ENCODE results near the gene PRDM16.

Gene PRDM16

GRCh38 chr1:3190256-3191041 is 121.4 kb downstream of the PRDM16 start:
- DNase-seq: no peak

GRCh38 chr1:3192361-3192760 is 123.4 kb downstream of the PRDM16 start:
- DNase-seq: no peak
- TF ChIP-seq POLR2A (IDR thresholded peaks at IDR 0.05; ENCODE audit: low read length) (no peak), GATA1 (IDR thresholded peaks at IDR 0.05; ENCODE audit: low read depth, low read length) (no peak)

More at GRCh38 chr1:3190256-3191041, 121.4 kb downstream of the PRDM16 start:
- TF ChIP-seq GATA1 (IDR thresholded peaks at IDR 0.05; ENCODE audit: low read depth, low read length) (no peak), POLR2A (IDR thresholded peaks at IDR 0.05; ENCODE audit: low read length) (no peak)

- no peak for TF ChIP-seq POLR2A (IDR thresholded peaks at IDR 0.05; ENCODE audit: low read length)
- TF ChIP-seq GATA1 (IDR thresholded peaks at IDR 0.05; ENCODE audit: low read depth, low read length): no peak
- DNase-seq: no peak
These were observed 123.8 kb downstream of the PRDM16 start for GRCh38 chr1:3192825-3193224.

- no peak for TF ChIP-seq GATA1 (IDR thresholded peaks at IDR 0.05; ENCODE audit: low read depth, low read length)
- TF ChIP-seq POLR2A (IDR thresholded peaks at IDR 0.05; ENCODE audit: low read length): no peak
- DNase-seq: no peak
These were observed 124.8 kb downstream of the PRDM16 start for GRCh38 chr1:3193811-3194210.

GRCh38 chr1:3194760-3195479 is 125.9 kb downstream of the PRDM16 start:
- TF ChIP-seq POLR2A (IDR thresholded peaks at IDR 0.05; ENCODE audit: low read length): no peak
- no peak for TF ChIP-seq GATA1 (IDR thresholded peaks at IDR 0.05; ENCODE audit: low read depth, low read length)
- no peak for DNase-seq

GRCh38 chr1:3195480-3195815 is 126.4 kb downstream of the PRDM16 start:
- DNase-seq: no peak
- TF ChIP-seq POLR2A (IDR thresholded peaks at IDR 0.05; ENCODE audit: low read length) (no peak), GATA1 (IDR thresholded peaks at IDR 0.05; ENCODE audit: low read depth, low read length) (no peak)

GRCh38 chr1:3195966-3196515 is 127.0 kb downstream of the PRDM16 start:
- no peak for DNase-seq

GRCh38 chr1:3196577-3197245 is 127.7 kb downstream of the PRDM16 start:
- TF ChIP-seq POLR2A (IDR thresholded peaks at IDR 0.05; ENCODE audit: low read length) (no peak), GATA1 (IDR thresholded peaks at IDR 0.05; ENCODE audit: low read depth, low read length) (no peak)
- no peak for DNase-seq

More at GRCh38 chr1:3195966-3196515, 127.0 kb downstream of the PRDM16 start:
- no peak for TF ChIP-seq POLR2A (IDR thresholded peaks at IDR 0.05; ENCODE audit: low read length)
- TF ChIP-seq GATA1 (IDR thresholded peaks at IDR 0.05; ENCODE audit: low read depth, low read length): no peak

- TF ChIP-seq GATA1 (IDR thresholded peaks at IDR 0.05; ENCODE audit: low read depth, low read length) (no peak), POLR2A (IDR thresholded peaks at IDR 0.05; ENCODE audit: low read length) (no peak)
- DNase-seq: no peak
These were observed 128.8 kb downstream of the PRDM16 start for GRCh38 chr1:3197781-3198316.

- TF ChIP-seq POLR2A (IDR thresholded peaks at IDR 0.05; ENCODE audit: low read length) (no peak), GATA1 (IDR thresholded peaks at IDR 0.05; ENCODE audit: low read depth, low read length) (no peak)
- no peak for DNase-seq
These were observed 129.6 kb downstream of the PRDM16 start for GRCh38 chr1:3198371-3199271.

- TF ChIP-seq POLR2A (IDR thresholded peaks at IDR 0.05; ENCODE audit: low read length) (no peak), GATA1 (IDR thresholded peaks at IDR 0.05; ENCODE audit: low read depth, low read length) (no peak)
- no peak for DNase-seq
These were observed 135.7 kb downstream of the PRDM16 start for GRCh38 chr1:3204725-3205124.

- TF ChIP-seq GATA1 (IDR thresholded peaks at IDR 0.05; ENCODE audit: low read depth, low read length) (no peak), POLR2A (IDR thresholded peaks at IDR 0.05; ENCODE audit: low read length) (no peak)
- no peak for DNase-seq
These were observed 136.8 kb downstream of the PRDM16 start for GRCh38 chr1:3205815-3206214.

GRCh38 chr1:3206696-3207095 is 137.7 kb downstream of the PRDM16 start:
- no peak for DNase-seq
- TF ChIP-seq GATA1 (IDR thresholded peaks at IDR 0.05; ENCODE audit: low read depth, low read length): no peak
- no peak for TF ChIP-seq POLR2A (IDR thresholded peaks at IDR 0.05; ENCODE audit: low read length)

Data from erythroblast (primary cell).